K562 (cell line): Measurements from ENCODE around the gene DENND6B. TPM values are rescaled to one million over a fixed set of nuclear protein-coding genes. Genes with fewer than 3 reads are reported as not detected.

Experiments
- BHLHE40 ChIP-seq: IDR thresholded peaks from 2 replicates; pipeline ENCODE4 v1.6.1; 2011; ENCODE audit warnings: low read length, improper control_type of control experiment
- CXXC5 ChIP-seq: fragments of 250-450 bp; sonication (Bioruptor Pico); IDR thresholded peaks from 2 replicates; pipeline ENCODE4 v1.8.0; 2022; ENCODE audit warnings: inconsistent platforms, mild to moderate bottlenecking, moderate library complexity
- E2F6 ChIP-seq, 2 experiments: IDR thresholded peaks; 2 replicates each; pipeline ENCODE4 v1.6.1; 2011; ENCODE audit warnings: borderline replicate concordance in 1 of 2, control low read depth in 1 of 2, low read depth in 1 of 2, low read length in 1 of 2, mild to moderate bottlenecking in 1 of 2, mixed read lengths in 1 of 2, moderate library complexity in 1 of 2; ENCODE audit not compliant: insufficient read depth in 1 of 2, insufficient read length in 1 of 2, poor library complexity in 1 of 2, severe bottlenecking in 1 of 2; ENCODE audit errors: extremely low read depth in 1 of 2
- ETV5 ChIP-seq: sonication (generic); formaldehyde crosslinking; IDR thresholded peaks from 2 replicates; pipeline ENCODE4 v1.4.0; 2020; ENCODE audit warnings: low read depth, mild to moderate bottlenecking, missing genetic modification reagents
- HNRNPUL1 ChIP-seq: fragments of 200-400 bp; formaldehyde crosslinking; IDR thresholded peaks from 2 replicates; pipeline ENCODE4 v1.6.1; 2017; ENCODE audit warnings: low read length
- KDM5B ChIP-seq: fragments of 200-600 bp; sonication (generic); IDR thresholded peaks from 2 replicates; pipeline ENCODE4 v1.6.1; 2012; ENCODE audit warnings: low read depth, mild to moderate bottlenecking, moderate library complexity, low read length, control low read depth, inconsistent platforms; ENCODE audit not compliant: insufficient replicate concordance
- MGA ChIP-seq: fragments of 450-650 bp; IDR thresholded peaks from 2 replicates; pipeline ENCODE4 v1.6.1; 2016; ENCODE audit warnings: mild to moderate bottlenecking, moderate library complexity
- NR2C2 ChIP-seq, 2 experiments: fragments of 200-800 bp in 1 of 2; sonication (Bioruptor generic) in 1 of 2; sonication (generic) in 1 of 2; formaldehyde crosslinking in 1 of 2; IDR thresholded peaks; 2 replicates each; pipeline versions ENCODE4 v1.6.1 to v1.8.0; 2016 to 2022; ENCODE audit warnings: mild to moderate bottlenecking in 1 of 2, missing compliant biosample characterization in 1 of 2, missing genetic modification characterization in 1 of 2, missing genetic modification reagents in 1 of 2
- RBFOX2 ChIP-seq: fragments of 200-400 bp; formaldehyde crosslinking; IDR thresholded peaks from 2 replicates; pipeline ENCODE4 v1.6.1; 2017; ENCODE audit warnings: low read depth, mild to moderate bottlenecking, low read length, moderate library complexity
- polyA plus RNA-seq, 8 experiments: library from polyadenylated mRNA; depleted of rRNA in 4 of 8; stranded (reverse) in 5 of 8; unstranded in 3 of 8; fragments of >200 nt; fragmentation: Nextera tagmentation in 2 of 8; fragmentation: Illumina TruSeq in 1 of 8; extraction: Ambion mirVana in 2 of 8; extraction: Trizol in 1 of 8; gene quantifications; 2 replicates each; pipeline versions ENCODE4 v1.2.1 to v1.2.3, GENCODE V29; 2011 to 2014; ENCODE audit warnings: inconsistent platforms in 1 of 8, missing spikeins in 1 of 8
- total RNA-seq, 7 experiments: library from RNA; depleted of rRNA in 6 of 7; stranded (reverse); fragments of >200 nt in 6 of 7; fragmentation: Illumina TruSeq in 2 of 7; extraction: Trizol in 2 of 7; gene quantifications; 2 replicates each; pipeline versions ENCODE4 v1.2.1 to v1.2.3, GENCODE V29; 2011 to 2021; ENCODE audit warnings: low replicate concordance in 1 of 7
- TF ChIP-seq, protein P1 (sequence below), 2 experiments: fragments of 450-650 bp; conservative IDR thresholded peaks; 2 replicates each; pipeline ENCODE4 v1.6.1; 2017; ENCODE audit warnings: mild to moderate bottlenecking in 2 of 2, moderate library complexity in 2 of 2

DENND6B gene
- total and polyA plus RNA-seq, 9 of the 15 experiments (the other 6 are each of a cell fraction or from before 2014, with no cell fraction given): 0.07 to 3.7 (median 1.5) TPM

GRCh38 chr22:50260801-50261614, 65.8 kb downstream of the DENND6B start (continued):
- TF ChIP-seq HNRNPUL1 (no peak), RBFOX2 (peak; percentile 60), CXXC5 (CRISPR knock-in tag) (peak; percentile 17), BHLHE40 (peak; percentile 43; the same call in 1 of the 2 replicates), ETV5 (CRISPR knock-in tag) (0 out of 2 replicates have a peak, but pooled peaks have one; percentile 34), E2F6 (IDR thresholded peaks at IDR 0.05; ENCODE audit: borderline replicate concordance in 1 of 2, extremely low read depth in 1 of 2, insufficient read depth in 1 of 2, insufficient read length in 1 of 2, low read depth in 1 of 2, low read length in 1 of 2, poor library complexity in 1 of 2, severe bottlenecking in 1 of 2) (peak; percentile 48 to 70), KDM5B (peak; percentile 30), MGA (peak; percentile 74; the same call in 1 of the 2 replicates), NR2C2 (CRISPR knock-in tag; IDR thresholded peaks at IDR 0.05) (no peak), NR2C2 (tag; IDR thresholded peaks at IDR 0.05) (peak; percentile 55)
- TF ChIP-seq, protein P1, sequence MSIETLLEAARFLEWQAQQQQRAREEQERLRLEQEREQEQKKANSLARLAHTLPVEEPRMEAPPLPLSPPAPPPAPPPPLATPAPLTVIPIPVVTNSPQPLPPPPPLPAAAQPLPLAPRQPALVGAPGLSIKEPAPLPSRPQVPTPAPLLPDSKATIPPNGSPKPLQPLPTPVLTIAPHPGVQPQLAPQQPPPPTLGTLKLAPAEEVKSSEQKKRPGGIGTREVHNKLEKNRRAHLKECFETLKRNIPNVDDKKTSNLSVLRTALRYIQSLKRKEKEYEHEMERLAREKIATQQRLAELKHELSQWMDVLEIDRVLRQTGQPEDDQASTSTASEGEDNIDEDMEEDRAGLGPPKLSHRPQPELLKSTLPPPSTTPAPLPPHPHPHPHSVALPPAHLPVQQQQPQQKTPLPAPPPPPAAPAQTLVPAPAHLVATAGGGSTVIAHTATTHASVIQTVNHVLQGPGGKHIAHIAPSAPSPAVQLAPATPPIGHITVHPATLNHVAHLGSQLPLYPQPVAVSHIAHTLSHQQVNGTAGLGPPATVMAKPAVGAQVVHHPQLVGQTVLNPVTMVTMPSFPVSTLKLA (conservative IDR thresholded peaks at IDR 0.05): peak; percentile 20 to 45; a peak in 2 of 4 replicates
